Measurements from ENCODE around the gene ICAM1.
"Not testable (repeated sequence)": the region's sequence is repeated elsewhere in the genome, so short reads cannot be mapped to it uniquely, and the experiment has no call there.

The ICAM1 gene

DNA sequence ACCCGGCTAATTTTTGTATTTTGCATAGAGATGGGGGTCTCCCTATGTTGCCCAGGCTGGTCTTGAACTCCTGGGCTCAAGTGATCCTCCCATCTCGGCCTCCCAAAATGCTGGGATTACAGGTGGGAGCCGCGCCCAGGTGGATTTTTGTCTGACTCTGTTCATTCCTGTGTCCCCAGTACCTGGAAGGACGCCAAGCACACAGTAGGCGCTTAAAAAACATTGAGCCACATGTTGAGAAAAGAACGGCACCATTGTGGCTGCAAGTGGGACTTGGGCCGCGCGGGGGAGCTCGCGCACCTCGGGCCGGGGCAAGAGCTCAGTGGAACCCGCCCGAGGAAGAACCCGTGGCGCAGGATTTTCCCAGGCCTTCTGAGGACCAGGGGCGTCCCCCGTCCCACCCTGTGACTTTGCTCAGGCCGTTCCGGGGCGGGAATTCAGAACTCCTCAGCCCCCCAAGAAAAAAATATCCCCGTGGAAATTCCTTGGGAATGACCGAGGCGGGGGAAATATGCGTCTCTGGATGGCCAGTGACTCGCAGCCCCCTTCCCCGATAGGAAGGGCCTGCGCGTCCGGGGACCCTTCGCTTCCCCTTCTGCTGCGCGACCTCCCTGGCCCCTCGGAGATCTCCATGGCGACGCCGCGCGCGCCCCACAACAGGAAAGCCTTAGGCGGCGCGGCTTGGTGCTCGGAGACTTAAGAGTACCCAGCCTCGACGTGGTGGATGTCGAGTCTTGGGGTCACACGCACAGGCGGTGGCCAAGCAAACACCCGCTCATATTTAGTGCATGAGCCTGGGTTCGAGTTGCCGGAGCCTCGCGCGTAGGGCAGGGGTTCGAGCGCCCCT is 1.4 kb upstream of the ICAM1 start:
- DNase-seq, result peak; percentile 65
- in situ Hi-C loops (cut with HindIII; ENCODE audit: low pct_ligation_motif_present, low pct_unique_long_range_greater_than_20kb, low sequenced_read_pairs), result no loop called here

- in situ Hi-C loops (cut with HindIII; ENCODE audit: low pct_ligation_motif_present, low pct_unique_long_range_greater_than_20kb, low sequenced_read_pairs), result no loop called here
- no peak for DNase-seq
Observed at GRCh38 chr19:10270180-10270615, 722 bp upstream of the ICAM1 start.

- in situ Hi-C loops (cut with HindIII; ENCODE audit: low pct_ligation_motif_present, low pct_unique_long_range_greater_than_20kb, low sequenced_read_pairs), result no loop called here
Observed at GRCh38 chr19:10271543-10272086, 695 bp downstream of the ICAM1 start.

DNA sequence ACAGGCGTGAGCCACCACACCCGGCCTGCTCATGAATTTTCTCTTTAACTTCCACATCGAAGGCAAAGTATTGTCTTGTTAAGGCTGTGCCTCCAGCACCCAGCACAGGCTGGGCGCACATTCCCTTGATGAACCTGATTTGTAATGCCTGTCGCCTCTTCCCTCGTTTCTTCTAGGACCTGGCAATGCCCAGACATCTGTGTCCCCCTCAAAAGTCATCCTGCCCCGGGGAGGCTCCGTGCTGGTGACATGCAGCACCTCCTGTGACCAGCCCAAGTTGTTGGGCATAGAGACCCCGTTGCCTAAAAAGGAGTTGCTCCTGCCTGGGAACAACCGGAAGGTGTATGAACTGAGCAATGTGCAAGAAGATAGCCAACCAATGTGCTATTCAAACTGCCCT is 3.7 kb downstream of the ICAM1 start:
- DNase-seq, result no peak
- in situ Hi-C loops (cut with HindIII; ENCODE audit: low pct_ligation_motif_present, low pct_unique_long_range_greater_than_20kb, low sequenced_read_pairs), result no loop called here

More at GRCh38 chr19:10271543-10272086, 695 bp downstream of the ICAM1 start:
- DNase-seq, result no peak

- in situ Hi-C loops (cut with HindIII; ENCODE audit: low pct_ligation_motif_present, low pct_unique_long_range_greater_than_20kb, low sequenced_read_pairs), result no loop called here
- no peak for DNase-seq
Observed at GRCh38 chr19:10277795-10278589, 7.1 kb downstream of the ICAM1 start.

DNA sequence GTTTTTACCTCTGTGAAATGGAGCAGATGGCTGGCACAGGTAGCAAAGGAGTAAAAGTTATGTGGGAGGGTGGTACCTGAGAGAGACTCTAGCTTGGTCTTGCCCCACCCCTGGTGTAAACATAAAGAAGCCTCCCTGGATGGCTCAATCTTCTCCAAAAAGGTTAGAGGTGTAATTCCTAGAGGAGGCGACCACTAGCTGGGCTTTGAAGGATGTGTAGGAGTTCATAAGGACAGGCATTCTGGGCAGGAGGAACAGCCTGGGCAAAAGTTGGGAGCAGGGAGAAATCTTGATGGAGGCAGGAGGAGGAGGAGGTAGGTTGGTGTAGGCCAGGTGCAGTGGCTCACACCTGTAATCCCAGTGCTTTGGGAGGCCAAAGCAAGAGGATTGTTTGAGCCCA is 8.0 kb downstream of the ICAM1 start:
- in situ Hi-C loops (cut with HindIII; ENCODE audit: low pct_ligation_motif_present, low pct_unique_long_range_greater_than_20kb, low sequenced_read_pairs), result no loop called here

DNA sequence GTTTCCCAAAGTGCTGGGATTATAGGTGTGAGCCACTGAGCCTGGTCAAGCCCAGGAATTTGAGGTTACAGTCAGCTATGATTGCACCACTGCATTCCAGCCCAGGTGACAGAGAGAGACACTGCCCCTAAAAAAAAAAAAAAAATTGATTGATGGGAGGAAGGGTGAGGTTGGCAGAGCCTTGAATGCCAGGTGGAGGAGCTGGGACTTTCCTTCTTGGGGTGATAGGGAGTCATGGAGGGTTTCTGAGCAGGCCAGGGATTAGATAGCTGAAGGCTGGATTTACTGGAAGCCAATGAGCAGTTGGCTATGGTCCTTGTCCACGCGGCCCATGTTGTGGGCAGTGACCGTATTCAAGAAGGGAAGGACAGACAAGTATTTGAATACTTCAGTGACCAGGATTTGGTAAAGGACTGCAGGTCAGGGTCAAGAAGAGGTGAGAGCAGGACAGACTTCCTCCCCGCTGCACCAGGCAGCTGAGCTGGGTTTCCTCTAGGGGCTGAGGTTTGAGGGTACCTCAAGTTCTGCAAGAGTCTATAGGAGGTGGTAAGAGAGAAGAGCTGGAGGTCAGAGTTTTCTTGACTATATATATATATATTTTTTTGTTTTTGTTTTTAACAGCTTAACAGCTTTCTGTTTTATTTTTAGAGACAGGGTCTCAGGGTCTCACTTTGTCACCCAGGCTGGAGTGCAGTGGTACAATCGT is 9.0 kb downstream of the ICAM1 start:
- in situ Hi-C loops (cut with HindIII; ENCODE audit: low pct_ligation_motif_present, low pct_unique_long_range_greater_than_20kb, low sequenced_read_pairs), result no loop called here
- no peak for DNase-seq

More for the DNA sequence above, 8.0 kb downstream of the ICAM1 start:
- DNase-seq, result no peak

- in situ Hi-C loops (cut with HindIII; ENCODE audit: low pct_ligation_motif_present, low pct_unique_long_range_greater_than_20kb, low sequenced_read_pairs); DNase-seq: not testable (repeated sequence)
Observed at GRCh38 chr19:10282043-10282442, 11.1 kb downstream of the ICAM1 start.

- no peak for DNase-seq
- in situ Hi-C loops (cut with HindIII; ENCODE audit: low pct_ligation_motif_present, low pct_unique_long_range_greater_than_20kb, low sequenced_read_pairs), result no loop called here
Observed at GRCh38 chr19:10283301-10284064, 12.6 kb downstream of the ICAM1 start.

DNA sequence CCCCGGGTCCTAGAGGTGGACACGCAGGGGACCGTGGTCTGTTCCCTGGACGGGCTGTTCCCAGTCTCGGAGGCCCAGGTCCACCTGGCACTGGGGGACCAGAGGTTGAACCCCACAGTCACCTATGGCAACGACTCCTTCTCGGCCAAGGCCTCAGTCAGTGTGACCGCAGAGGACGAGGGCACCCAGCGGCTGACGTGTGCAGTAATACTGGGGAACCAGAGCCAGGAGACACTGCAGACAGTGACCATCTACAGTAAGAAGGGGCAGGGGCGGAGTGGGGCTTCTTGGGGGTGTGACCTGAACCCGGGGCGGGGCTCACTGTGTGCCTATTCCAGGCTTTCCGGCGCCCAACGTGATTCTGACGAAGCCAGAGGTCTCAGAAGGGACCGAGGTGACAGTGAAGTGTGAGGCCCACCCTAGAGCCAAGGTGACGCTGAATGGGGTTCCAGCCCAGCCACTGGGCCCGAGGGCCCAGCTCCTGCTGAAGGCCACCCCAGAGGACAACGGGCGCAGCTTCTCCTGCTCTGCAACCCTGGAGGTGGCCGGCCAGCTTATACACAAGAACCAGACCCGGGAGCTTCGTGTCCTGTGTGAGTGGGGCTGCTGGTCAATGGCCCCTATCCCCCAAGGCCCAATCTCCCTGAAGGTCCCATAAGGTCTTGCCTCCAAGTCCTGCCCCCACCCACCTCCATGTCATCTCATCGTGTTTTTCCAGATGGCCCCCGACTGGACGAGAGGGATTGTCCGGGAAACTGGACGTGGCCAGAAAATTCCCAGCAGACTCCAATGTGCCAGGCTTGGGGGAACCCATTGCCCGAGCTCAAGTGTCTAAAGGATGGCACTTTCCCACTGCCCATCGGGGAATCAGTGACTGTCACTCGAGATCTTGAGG is 13.4 kb downstream of the ICAM1 start:
- in situ Hi-C loops (cut with HindIII; ENCODE audit: low pct_ligation_motif_present, low pct_unique_long_range_greater_than_20kb, low sequenced_read_pairs), result no loop called here
- DNase-seq, result no peak

DNA sequence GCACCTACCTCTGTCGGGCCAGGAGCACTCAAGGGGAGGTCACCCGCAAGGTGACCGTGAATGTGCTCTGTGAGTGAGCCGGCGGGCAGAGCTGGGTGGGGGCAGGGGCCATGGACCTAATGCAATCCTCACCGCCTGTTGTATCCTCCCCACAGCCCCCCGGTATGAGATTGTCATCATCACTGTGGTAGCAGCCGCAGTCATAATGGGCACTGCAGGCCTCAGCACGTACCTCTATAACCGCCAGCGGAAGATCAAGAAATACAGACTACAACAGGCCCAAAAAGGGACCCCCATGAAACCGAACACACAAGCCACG is 14.0 kb downstream of the ICAM1 start:
- no peak for DNase-seq
- in situ Hi-C loops (cut with HindIII; ENCODE audit: low pct_ligation_motif_present, low pct_unique_long_range_greater_than_20kb, low sequenced_read_pairs), result no loop called here

DNA sequence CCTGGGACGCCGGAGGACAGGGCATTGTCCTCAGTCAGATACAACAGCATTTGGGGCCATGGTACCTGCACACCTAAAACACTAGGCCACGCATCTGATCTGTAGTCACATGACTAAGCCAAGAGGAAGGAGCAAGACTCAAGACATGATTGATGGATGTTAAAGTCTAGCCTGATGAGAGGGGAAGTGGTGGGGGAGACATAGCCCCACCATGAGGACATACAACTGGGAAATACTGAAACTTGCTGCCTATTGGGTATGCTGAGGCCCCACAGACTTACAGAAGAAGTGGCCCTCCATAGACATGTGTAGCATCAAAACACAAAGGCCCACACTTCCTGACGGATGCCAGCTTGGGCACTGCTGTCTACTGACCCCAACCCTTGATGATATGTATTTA is 14.5 kb downstream of the ICAM1 start:
- in situ Hi-C loops (cut with HindIII; ENCODE audit: low pct_ligation_motif_present, low pct_unique_long_range_greater_than_20kb, low sequenced_read_pairs), result no loop called here
- no peak for DNase-seq

- in situ Hi-C loops (cut with HindIII; ENCODE audit: low pct_ligation_motif_present, low pct_unique_long_range_greater_than_20kb, low sequenced_read_pairs), result no loop called here
- DNase-seq, result no peak
Observed at GRCh38 chr19:10286803-10287737, 16.1 kb downstream of the ICAM1 start, which contains the start of gene ICAM4. ICAM4 (plus strand) TSS chr19:10286955; CDS start chr19:10287013, 58 bp downstream.

- in situ Hi-C loops (cut with HindIII; ENCODE audit: low pct_ligation_motif_present, low pct_unique_long_range_greater_than_20kb, low sequenced_read_pairs), result no loop called here
- peak; percentile 65 for DNase-seq
Observed at GRCh38 chr19:10288662-10289166, 17.8 kb downstream of the ICAM1 start.

GRCh38 chr19:10289167-10289835 is 18.4 kb downstream of the ICAM1 start:
- in situ Hi-C loops (cut with HindIII; ENCODE audit: low pct_ligation_motif_present, low pct_unique_long_range_greater_than_20kb, low sequenced_read_pairs), result no loop called here
- peak; percentile 51 for DNase-seq

Data from ACHN (cell line).